ENCODE data around the gene SYNPO2L.
"Not testable (repeated sequence)": the region's sequence is repeated elsewhere in the genome, so short reads cannot be mapped to it uniquely, and the experiment has no call there.

SYNPO2L gene

DNA sequence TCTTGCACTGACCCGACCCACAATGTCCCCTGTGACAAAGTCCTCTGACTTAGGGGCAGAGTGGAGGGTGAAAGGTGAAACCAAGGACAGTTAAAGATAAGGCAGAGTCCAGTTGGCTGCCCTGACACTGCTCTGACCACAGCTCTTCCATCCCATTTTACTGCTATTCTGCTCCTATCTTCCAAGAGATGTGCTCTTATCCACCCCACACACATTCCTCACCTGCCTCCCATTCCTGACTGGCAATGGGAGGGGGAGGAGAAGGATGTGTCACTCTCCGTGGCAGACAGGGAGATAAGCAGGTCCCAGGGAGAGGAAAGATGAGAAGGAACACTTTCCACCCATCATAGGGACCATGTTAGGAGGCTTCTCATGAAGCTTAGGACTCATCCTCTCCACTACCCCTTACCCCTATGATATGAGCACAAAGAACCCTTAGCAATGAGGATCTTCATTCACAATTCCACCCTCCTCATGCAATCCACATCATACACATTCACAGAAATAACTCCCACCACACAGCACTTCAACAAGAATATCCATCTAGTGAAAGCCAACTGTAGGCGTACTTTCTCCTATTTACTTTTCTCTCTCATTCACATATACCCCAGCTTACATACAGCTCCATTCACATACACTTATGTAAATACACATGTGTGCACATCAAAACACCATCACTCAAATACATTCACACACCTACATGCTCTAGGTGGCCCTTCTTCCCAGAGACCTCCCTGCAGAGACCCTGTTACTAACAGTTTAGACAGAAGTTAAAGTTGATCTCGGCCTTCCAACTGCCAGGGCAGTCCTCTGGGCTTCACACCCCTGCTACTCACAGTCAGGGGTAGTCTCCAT is 6.6 kb downstream of the SYNPO2L start:
- no peak for DNase-seq (ENCODE audit: low read depth in 3 of 3)

DNA sequence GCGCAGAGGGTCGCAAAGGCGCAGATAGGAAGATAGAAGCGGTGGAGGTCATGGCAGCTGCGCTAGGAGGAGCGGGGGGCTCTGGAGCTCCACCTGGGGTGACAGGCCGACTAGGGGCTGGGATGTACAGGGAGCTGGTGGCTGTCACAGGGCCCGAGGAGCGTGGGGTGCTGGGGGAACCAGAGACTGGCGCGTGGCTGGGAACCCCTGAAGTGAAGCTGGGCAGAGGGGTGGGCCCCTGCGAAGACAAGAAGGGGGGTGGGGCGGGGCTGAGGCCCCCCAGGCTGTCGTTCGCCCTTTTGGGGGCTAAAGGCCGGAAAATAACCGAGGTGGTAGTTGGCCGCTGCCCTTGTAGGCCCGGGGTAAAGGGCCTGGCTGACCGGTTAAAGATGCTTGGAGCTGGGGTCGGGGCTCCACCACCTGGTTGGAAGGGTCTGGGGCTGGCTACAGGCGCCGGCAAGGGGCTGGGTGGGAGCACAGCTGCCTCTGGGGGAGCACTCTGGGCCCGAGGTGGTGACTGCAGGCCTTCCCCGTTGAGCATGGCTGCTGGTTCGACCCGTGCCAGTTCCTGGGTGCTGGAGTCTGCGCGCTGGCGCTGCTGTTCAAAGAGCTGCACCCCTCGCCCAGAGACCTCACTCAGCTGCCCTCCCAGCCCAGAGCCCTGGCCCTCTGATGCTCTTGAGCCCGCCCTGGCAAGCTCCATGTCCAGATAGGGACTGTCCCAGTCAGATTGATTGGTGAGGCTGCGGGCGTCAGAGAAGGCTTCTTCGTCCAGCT is 7.8 kb downstream of the SYNPO2L start:
- DNase-seq (ENCODE audit: low read depth in 3 of 3): no peak

DNA sequence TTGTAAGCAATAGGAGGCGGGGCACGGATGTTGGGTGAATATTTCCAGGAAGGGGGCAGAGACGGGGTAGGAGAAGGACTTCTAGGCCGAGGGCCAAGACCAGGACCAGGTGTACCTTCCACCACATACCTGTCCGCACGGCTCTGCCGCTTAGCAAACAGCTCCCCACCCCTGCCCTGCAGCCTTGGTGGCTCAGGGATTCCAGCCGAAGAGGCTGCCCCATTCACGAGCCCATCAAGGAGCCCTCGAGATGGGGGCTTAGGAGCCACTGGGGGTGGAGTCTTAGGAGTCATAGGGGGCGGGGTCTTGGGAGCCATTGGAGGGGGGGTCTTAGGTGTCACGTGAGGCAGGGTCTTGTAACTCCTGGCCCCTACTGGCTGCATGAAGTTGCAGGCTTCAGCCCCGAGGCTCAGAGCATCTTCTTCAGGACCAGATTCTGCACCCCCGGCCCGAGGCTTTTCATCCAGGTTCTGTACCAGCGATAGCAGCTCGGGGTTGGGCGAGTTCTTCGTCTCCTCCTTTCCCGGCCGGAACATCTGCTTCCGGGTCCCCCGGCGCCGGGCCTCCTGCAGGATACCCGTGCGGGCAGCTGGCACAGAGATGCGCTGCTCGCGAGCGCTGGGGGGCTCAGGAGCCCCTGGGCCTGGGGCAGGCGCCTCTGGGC is 8.5 kb downstream of the SYNPO2L start:
- DNase-seq (ENCODE audit: low read depth in 3 of 3): peak in 1 of 3 experiments; percentile 14

DNA sequence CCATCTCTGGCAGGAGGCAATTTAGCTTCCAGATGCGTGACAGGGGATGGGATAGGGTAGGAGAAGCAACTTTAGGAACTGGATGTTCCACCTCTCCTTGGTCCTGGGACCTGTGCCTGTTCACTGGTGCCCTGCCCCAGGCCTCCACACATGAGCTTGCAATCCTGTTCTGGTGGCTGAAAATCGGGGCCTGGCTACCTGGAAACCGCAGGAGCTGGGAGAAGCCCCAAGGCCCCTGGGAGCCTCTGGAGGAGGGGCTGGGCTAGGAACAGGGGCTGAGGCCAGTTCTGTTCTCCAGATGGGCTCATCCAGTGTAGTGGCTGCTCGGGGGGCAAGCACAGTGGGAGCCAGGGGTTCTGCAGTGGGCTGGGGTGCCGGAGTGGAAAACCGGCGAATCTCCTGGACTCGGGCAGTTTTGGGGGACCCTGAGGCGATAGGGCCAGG is 9.2 kb downstream of the SYNPO2L start:
- DNase-seq (ENCODE audit: low read depth in 3 of 3): no peak

DNA sequence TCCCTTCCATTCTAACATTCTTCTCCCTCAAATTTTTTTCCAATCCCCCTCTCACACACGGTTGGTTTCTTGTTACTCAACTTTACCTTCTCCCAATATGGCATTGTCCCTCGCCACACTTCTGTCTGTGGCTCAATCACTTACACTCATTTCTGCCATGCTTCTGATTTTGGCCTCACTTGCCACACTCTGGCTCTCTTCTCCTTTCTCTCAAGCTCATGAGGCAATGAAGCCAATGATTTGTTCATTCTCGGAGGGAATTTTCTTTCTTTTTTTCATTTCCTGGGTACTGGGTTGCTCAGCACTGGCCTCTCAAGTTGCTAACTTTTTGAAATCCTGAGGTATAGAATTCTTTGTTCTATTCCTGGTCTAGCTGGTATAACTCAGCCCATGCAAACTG is 10.6 kb downstream of the SYNPO2L start:
- no peak for DNase-seq (ENCODE audit: low read depth in 3 of 3)

GRCh38 chr10:73644767-73645166 is 11.1 kb downstream of the SYNPO2L start:
- DNase-seq (ENCODE audit: low read depth in 3 of 3): no peak

- peak in 2 of 3 experiments; percentile 15 to 23 for DNase-seq (ENCODE audit: low read depth in 3 of 3)
Observed at GRCh38 chr10:73644015-73644743, 11.7 kb downstream of the SYNPO2L start.

GRCh38 chr10:73643362-73643761 is 12.5 kb downstream of the SYNPO2L start:
- no peak for DNase-seq (ENCODE audit: low read depth in 3 of 3)

DNA sequence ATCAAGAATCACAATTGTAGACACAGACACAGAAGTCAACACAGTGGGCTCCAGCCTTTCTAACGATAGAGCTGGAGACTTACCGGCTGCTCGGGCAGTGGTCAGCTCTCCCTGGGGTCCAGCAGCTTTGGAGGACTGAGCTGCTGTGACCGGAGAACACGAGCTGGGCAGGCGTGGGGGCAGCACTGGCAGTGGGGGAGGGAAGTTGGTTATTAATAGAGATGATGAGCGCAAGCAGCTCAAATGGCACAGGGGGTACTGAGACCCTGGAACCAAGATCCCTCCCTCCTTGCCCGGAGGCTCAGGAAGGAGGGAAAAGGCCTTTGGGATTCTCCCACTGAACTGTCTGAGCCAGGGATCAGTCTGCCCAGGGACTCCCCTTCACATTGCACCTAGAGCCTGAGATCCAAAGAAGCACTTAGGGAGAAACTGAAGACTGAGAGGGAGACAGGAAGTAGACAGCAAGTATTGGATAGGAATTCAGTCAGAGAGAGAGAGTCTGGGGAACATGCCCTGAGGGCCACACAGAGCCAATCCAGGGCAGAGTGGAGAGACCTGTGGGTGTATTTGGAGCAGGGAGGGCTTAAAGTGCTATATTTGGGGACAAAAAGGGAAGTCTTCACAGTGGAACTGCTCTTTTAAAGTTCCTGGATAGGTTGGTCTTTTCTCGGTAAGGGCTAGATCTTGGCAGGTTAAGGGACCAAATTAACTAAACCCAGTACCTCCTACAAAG is 14.3 kb downstream of the SYNPO2L start, which contains the start of gene MYOZ1:
Gene MYOZ1, minus strand, starts transcription at position 147 of the 733 bp plus-strand sequence. CDS start 1,457 bp downstream, outside the sequence.
- no peak for DNase-seq (ENCODE audit: low read depth in 3 of 3)

DNA sequence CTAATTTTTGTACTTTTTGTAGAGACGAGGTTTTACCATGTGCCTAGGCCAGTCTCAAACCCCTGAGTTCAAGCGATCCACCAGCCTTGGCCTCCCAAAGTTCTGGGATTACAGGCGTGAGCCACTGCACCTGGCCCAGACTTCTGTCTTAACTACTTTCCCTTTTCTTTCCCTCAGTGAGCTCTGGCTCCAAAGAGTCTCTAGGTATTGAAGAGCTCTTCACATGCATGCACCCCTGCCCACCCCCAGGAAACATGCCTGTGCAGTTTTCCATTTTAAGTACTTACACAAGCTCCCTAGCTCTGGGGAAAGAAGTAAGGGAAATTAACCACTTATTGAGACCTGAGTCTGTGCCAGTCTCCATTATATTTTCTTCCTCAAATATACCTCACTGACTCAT is 16.5 kb downstream of the SYNPO2L start:
- no peak for DNase-seq (ENCODE audit: low read depth in 3 of 3)

DNA sequence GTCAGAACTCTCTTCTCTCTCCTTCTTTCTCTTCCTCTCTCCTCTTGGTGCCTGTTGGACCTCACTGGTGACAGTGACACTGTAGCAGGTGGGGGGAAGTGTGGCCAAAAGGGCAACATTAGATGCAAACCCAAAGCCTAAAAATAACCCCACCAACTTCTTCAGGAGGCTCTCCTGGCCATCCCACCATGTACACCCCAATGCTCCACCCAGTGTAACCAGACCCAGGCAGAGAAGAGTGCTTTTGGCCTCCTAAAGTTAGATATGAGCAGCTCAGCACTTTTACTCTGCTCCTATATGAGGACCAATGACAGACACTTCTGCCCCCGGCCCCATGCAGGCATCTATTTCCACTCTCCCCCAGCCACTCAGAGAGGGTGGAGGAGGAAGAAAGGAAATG is 20.0 kb downstream of the SYNPO2L start:
- DNase-seq (ENCODE audit: low read depth in 3 of 3): no peak

- DNase-seq (ENCODE audit: low read depth in 3 of 3): no peak
Observed at GRCh38 chr10:73634421-73634820, 21.4 kb downstream of the SYNPO2L start.

DNA sequence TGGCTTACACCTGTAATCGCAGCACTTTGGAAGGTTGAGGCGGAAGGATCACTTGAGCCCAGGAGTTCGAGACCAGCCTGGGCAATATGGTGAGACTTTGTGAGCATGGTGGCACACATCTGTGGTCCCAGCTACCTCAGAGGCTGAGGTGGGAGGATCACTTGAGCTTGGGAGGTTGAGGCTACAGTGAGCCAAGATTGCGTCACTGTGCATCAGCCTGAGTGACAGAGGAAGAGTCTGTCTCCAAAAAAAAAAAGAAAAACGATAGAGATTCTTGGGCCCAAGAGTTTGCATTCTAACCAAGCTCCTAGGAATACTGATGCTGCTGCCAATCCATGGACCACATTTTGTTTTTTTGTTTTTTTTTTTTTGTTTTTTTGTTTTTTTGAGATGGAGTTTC is 26.7 kb downstream of the SYNPO2L start:
- no peak for DNase-seq (ENCODE audit: low read depth in 3 of 3)

DNA sequence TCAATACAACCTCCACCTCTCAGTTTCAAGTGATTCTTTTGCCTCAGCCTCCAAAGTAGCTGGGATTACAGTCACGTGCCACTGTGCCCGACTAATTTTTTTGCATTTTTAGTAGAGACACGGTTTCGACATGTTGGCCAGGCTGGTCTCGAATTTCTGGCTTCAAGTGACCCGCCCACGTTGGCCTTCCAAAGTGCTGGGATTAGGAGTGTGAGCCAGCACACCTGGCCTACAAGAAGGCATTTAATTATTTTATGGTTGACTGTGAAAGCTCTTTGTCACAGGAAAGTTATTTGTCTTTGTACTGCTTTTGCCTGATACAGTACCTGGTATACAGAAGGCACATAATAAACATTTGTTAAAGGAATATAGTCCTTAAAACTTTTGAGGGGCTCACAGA is 27.4 kb downstream of the SYNPO2L start:
- DNase-seq (ENCODE audit: low read depth in 3 of 3): no peak

DNA sequence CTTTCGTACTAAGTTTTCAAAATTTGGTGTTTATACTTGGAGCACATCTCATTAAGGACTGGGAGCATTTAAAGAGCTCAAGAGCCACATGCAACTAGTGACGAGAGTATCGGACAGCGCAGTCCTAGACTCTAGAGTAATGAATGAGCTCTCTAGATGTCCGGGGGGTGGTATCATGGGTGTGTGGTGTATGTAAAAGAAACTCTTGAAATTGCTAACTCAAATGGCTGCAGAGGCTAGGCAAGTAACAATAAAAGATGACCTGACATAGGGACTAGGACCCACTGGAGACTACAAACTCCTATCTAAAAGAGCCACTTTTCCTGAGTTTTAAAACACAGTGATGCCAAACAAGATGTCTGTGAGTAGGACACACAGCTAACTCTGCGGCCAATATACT is 28.5 kb downstream of the SYNPO2L start:
- DNase-seq (ENCODE audit: low read depth in 3 of 3): no peak

DNA sequence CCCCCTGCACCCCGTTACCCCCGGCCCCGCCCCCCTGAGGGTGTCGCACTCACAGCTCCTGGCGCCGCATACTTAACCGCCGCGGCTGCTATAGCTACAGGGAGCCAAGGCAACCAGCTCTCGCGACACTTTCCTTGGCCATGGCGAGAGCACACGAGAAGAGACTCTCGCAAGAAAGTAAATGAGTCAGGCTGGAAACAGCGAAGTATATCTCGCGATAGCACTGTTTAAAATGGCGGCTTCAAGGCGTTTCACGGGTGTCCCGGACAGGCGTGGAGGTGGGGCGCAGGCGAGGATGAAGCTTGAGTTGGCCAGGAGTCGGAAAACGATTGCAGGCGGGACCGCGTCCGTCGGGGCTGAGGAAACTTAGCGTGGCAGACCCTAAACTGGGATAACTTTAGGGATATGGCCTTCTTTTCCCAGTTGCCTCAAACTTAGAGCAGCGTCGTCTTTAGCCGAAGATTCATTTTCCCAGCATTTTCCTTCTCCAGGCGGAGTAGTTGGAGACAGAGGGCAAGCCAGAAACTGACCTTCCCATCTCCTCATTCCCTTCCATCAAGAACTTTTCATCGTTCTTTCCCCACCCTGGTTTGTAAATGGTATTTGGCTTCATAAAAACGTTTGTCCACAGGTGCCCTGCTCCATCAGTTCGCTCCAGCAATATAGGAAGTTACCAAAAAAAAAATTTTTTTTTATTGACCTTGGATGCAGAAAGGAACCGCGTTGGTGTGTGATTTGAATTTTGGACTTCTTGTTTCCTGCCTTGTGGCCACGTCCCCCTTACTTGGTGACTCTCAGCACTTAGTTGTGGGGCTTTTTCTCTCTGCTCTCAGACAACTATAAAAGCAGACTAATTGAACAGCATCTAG is 29.7 kb downstream of the SYNPO2L start:
- peak; percentile 69 to 88 (median 85) for DNase-seq (ENCODE audit: low read depth in 3 of 3)

DNA sequence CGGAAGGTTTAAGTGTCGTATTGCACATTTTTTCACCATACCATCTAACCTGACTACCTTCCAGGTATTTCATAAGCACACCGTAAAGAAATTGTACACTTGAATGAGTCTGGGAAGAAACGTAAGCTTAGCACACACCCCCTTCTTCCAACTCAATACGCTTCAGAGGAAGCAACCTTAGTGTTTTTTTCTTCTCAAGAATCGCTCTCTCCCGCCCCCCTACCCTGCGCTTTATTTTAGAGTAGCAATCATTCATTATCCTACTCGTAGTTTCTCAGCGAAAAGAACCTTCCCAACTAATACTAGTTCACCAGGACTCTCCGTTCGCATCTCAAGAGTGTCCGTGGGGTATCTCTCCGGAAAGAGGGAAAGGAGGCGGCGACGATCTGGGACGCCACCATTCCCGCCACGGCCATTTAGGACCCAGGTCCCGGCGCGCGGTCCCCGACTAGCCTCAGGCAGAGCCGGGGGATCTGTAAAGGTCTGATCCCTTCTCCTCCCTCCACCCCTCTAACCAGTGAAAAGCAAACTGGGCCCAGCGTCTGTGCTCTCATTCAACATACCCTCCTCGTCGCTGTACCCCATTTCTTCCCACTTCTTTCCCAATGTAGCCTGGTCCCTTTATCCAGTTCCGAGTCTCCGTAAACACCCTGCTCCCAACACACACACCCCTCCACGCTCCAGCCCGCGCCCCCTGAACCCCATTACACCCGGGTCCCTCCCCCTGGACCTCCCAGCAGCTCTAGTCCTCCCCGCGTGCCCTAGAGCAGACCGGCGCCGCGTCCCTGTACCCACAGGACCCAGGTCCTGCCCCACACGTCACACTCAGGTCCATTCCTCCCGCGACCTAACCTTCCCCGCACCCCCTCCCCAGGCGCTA is 30.6 kb downstream of the SYNPO2L start:
- no peak for DNase-seq (ENCODE audit: low read depth in 3 of 3)

DNA sequence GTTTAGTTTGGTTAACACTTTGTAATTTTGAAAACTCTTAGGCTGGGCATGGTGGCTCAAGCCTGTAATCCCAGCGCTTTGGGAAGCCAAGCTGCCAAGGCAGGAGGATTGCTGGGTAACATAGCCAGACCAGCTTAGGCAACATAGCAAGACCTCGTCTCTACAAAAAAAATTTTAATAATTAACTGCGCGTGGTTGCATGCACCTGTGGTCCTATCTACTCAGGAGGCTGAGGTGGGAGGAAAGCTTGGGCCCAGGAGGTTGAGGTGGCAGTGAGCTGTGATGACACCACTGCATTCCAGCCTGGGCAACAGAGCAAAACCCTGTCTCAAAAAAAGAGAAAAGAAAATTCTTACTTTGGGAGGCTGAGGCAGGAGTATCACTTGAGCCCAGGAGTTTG is 32.8 kb downstream of the SYNPO2L start:
- no peak for DNase-seq (ENCODE audit: low read depth in 3 of 3)

GRCh38 chr10:73620974-73621373 is 34.9 kb downstream of the SYNPO2L start:
- not testable (repeated sequence) for DNase-seq (ENCODE audit: low read depth in 3 of 3)

Data from stimulated activated CD4-positive, alpha-beta T cell treated with anti-CD3 and anti-CD28 coated beads, TNF-alpha, amount 100 ng/mL, for 4 hours (primary cell).